Astrocyte of the cerebellum (primary cell): Measurements from ENCODE around the gene HOXD12.

ENCODE experiments used
- DNase-seq: peaks from one replicate; pipeline ENCODE4 v3.0.0-alpha.2; 2011; ENCODE audit warnings: low read depth
- H3K4me3 ChIP-seq: 2 replicates; pipeline ENCODE4 v1.5.1; 2011; ENCODE audit warnings: mild to moderate bottlenecking, low read depth, low read length, moderate library complexity
- CTCF ChIP-seq: IDR thresholded peaks from 2 replicates; pipeline ENCODE4 v1.5.1; 2012; ENCODE audit warnings: low read length, low read depth, moderate library complexity, mild to moderate bottlenecking; ENCODE audit errors: missing control alignments
- in situ Hi-C: cut with HindIII; loops from 2 replicates; pipeline ENCODE4 v1.10.0; 2017; ENCODE audit warnings: low sequenced_read_pairs

Gene HOXD12

GRCh38 chr2:176093145-176093897, 6.3 kb upstream of the HOXD12 start:
- in situ Hi-C loops: loop anchor here (5.0 to 25.0 kb wide), 2 partner anchors 721 to 1181 kb away; no protein-coding TSS in a partner anchor

GRCh38 chr2:176093898-176094249, 5.7 kb upstream of the HOXD12 start:
- no peak for TF ChIP-seq CTCF
- in situ Hi-C loops: loop anchor here (5.0 to 25.0 kb wide), 2 partner anchors 722 to 1182 kb away; no protein-coding TSS in a partner anchor

More at GRCh38 chr2:176093145-176093897, 6.3 kb upstream of the HOXD12 start:
- no peak for TF ChIP-seq CTCF
- DNase-seq: no peak
- H3K4me3 ChIP-seq: no peak overlapping the region

GRCh38 chr2:176094349-176094748, 5.2 kb upstream of the HOXD12 start:
- TF ChIP-seq CTCF: no peak
- DNase-seq: no peak
- in situ Hi-C loops: loop anchor here (5.0 to 25.0 kb wide), 2 partner anchors 722 to 1182 kb away; no protein-coding TSS in a partner anchor
- H3K4me3 ChIP-seq: no peak overlapping the region

More at GRCh38 chr2:176093898-176094249, 5.7 kb upstream of the HOXD12 start:
- H3K4me3 ChIP-seq: no peak overlapping the region
- DNase-seq: no peak

- DNase-seq: no peak
- TF ChIP-seq CTCF: no peak
- H3K4me3 ChIP-seq: no peak overlapping the region
- in situ Hi-C loops: loop anchor here (25.0 kb wide), 1 partner anchor 1183 kb away; no protein-coding TSS in a partner anchor
These were observed 4.2 kb upstream of the HOXD12 start for GRCh38 chr2:176095421-176095820.

GRCh38 chr2:176096243-176096985, 3.2 kb upstream of the HOXD12 start:
- peak overlapping the region; percentile 16 for H3K4me3 ChIP-seq
- no peak for TF ChIP-seq CTCF
- in situ Hi-C loops: loop anchor here (25.0 kb wide), 1 partner anchor 1184 kb away; no protein-coding TSS in a partner anchor
- DNase-seq: no peak

- in situ Hi-C loops: loop anchor here (25.0 kb wide), 1 partner anchor 1185 kb away; no protein-coding TSS in a partner anchor
- TF ChIP-seq CTCF: peak; percentile 81
- peak overlapping the region; percentile 17 for H3K4me3 ChIP-seq
- DNase-seq: peak; percentile 27
These were observed 2.4 kb upstream of the HOXD12 start for GRCh38 chr2:176096986-176097819.
